H9 (cell line): Measurements from ENCODE around the gene TMEM30B. TPM values are rescaled to one million over a fixed set of nuclear protein-coding genes. Genes with fewer than 3 reads are reported as not detected.

ENCODE experiments used
- DNase-seq: peaks from one replicate; pipeline ENCODE4 v3.0.0-alpha.2; 2017
- H2AFZ ChIP-seq: one replicate; pipeline ENCODE4 v1.6.1; 2013; ENCODE audit warnings: mild to moderate bottlenecking, low read length, control low read depth, moderate library complexity
- H2AK5ac ChIP-seq: 2 replicates; pipeline ENCODE4 v1.6.1; 2013; ENCODE audit warnings: low read length, control low read depth, mixed read lengths; ENCODE audit not compliant: insufficient read length
- H2BK120ac ChIP-seq: one replicate; pipeline ENCODE4 v1.6.1; 2013; ENCODE audit warnings: low read depth, mild to moderate bottlenecking, low read length, control low read depth, inconsistent platforms; ENCODE audit not compliant: poor library complexity, severe bottlenecking
- H2BK12ac ChIP-seq: 2 replicates; pipeline ENCODE4 v1.6.1; 2013; ENCODE audit warnings: low read length, control low read depth, mixed read lengths, low read depth; ENCODE audit not compliant: insufficient read length
- H2BK15ac ChIP-seq: 2 replicates; pipeline ENCODE4 v1.6.1; 2013; ENCODE audit warnings: low read depth, low read length, control low read depth
- H2BK20ac ChIP-seq: one replicate; pipeline ENCODE4 v1.6.1; 2013; ENCODE audit warnings: low read depth, mild to moderate bottlenecking, low read length, control low read depth, inconsistent platforms; ENCODE audit not compliant: poor library complexity, severe bottlenecking
- H2BK5ac ChIP-seq: 2 replicates; pipeline ENCODE4 v1.6.1; 2013; ENCODE audit warnings: low read length, control low read depth, mixed read lengths; ENCODE audit not compliant: insufficient read length
- H3K14ac ChIP-seq: 2 replicates; pipeline ENCODE4 v1.6.1; 2013; ENCODE audit warnings: low read length, control low read depth; ENCODE audit not compliant: insufficient read depth
- H3K18ac ChIP-seq: 2 replicates; pipeline ENCODE4 v1.6.1; 2013; ENCODE audit warnings: low read depth, mild to moderate bottlenecking, mixed read lengths, low read length, control low read depth; ENCODE audit not compliant: insufficient read length
- H3K23ac ChIP-seq: 2 replicates; pipeline ENCODE4 v1.6.1; 2013; ENCODE audit warnings: low read length, control low read depth, mixed read lengths, low read depth; ENCODE audit not compliant: insufficient read length
- H3K23me2 ChIP-seq: 2 replicates; pipeline ENCODE4 v1.6.1; 2013; ENCODE audit warnings: low read depth, mild to moderate bottlenecking, mixed read lengths, low read length, control low read depth; ENCODE audit not compliant: insufficient read length, poor library complexity, severe bottlenecking
- H3K27ac ChIP-seq: 2 replicates; pipeline ENCODE4 v1.5.1; 2013; ENCODE audit warnings: low read length, control low read depth, mixed read lengths, low read depth; ENCODE audit not compliant: insufficient read length
- H3K27me3 ChIP-seq: 2 replicates; pipeline ENCODE4 v1.6.1; 2013; ENCODE audit warnings: low read length, control low read depth, inconsistent platforms; ENCODE audit not compliant: insufficient read depth
- H3K4ac ChIP-seq: 2 replicates; pipeline ENCODE4 v1.6.1; 2013; ENCODE audit warnings: low read depth, mild to moderate bottlenecking, control low read depth, inconsistent platforms, low read length, moderate library complexity
- H3K4me1 ChIP-seq: 2 replicates; pipeline ENCODE4 v1.6.1; 2013; ENCODE audit warnings: low read length, control low read depth, inconsistent platforms; ENCODE audit not compliant: insufficient read depth
- H3K4me2 ChIP-seq: 2 replicates; pipeline ENCODE4 v1.6.1; 2013; ENCODE audit warnings: low read length, control low read depth, mixed read lengths; ENCODE audit not compliant: insufficient read length, insufficient read depth
- H3K56ac ChIP-seq: 2 replicates; pipeline ENCODE4 v1.6.1; 2013; ENCODE audit warnings: low read depth, mild to moderate bottlenecking, mixed read lengths, low read length, control low read depth; ENCODE audit not compliant: insufficient read length
- H3K79me1 ChIP-seq: 2 replicates; pipeline ENCODE4 v1.6.1; 2013; ENCODE audit warnings: low read depth, mild to moderate bottlenecking, moderate library complexity, low read length, control low read depth, inconsistent platforms; ENCODE audit not compliant: insufficient read depth, poor library complexity, severe bottlenecking
- H3K79me2 ChIP-seq: 2 replicates; pipeline ENCODE4 v1.6.1; 2013; ENCODE audit warnings: low read length, control low read depth, inconsistent platforms; ENCODE audit not compliant: insufficient read depth
- H3K9ac ChIP-seq: 2 replicates; pipeline ENCODE4 v1.6.1; 2013; ENCODE audit warnings: low read length, control low read depth, mixed read lengths; ENCODE audit not compliant: insufficient read length; ENCODE audit errors: extremely low read depth
- H3K9me3 ChIP-seq: one replicate; pipeline ENCODE4 v1.6.1; 2013; ENCODE audit warnings: low read depth, low read length, inconsistent platforms; ENCODE audit not compliant: control insufficient read depth
- H3T11ph ChIP-seq: one replicate; pipeline ENCODE4 v1.6.1; 2013; ENCODE audit warnings: mild to moderate bottlenecking, low read length, control low read depth, inconsistent platforms
- H4K20me1 ChIP-seq: one replicate; pipeline ENCODE4 v1.6.1; 2013; ENCODE audit not compliant: control insufficient read depth, insufficient read length, insufficient read depth
- H4K5ac ChIP-seq: 2 replicates; pipeline ENCODE4 v1.6.1; 2013; ENCODE audit warnings: low read depth, mild to moderate bottlenecking, mixed read lengths, low read length, control low read depth; ENCODE audit not compliant: insufficient read length
- H4K8ac ChIP-seq: replicated peaks from 2 replicates; pipeline ENCODE4 v1.6.1; 2013; ENCODE audit warnings: low read length, control low read depth, mixed read lengths, low read depth; ENCODE audit not compliant: insufficient read length
- H4K91ac ChIP-seq: 2 replicates; pipeline ENCODE4 v1.6.1; 2013; ENCODE audit warnings: low read depth, mild to moderate bottlenecking, moderate library complexity, mixed read lengths, low read length, control low read depth; ENCODE audit not compliant: insufficient read length
- H3K27ac Mint-ChIP-seq, 3 experiments: 2 replicates in 2 of 3; 3 replicates in 1 of 3; pipeline ENCODE4 v1.8.0; 2020 to 2021; ENCODE audit warnings: mixed read lengths in 3 of 3, mild to moderate bottlenecking in 1 of 3, moderate library complexity in 1 of 3
- H3K27me3 Mint-ChIP-seq: 2 replicates; pipeline ENCODE4 v1.8.0; 2021; ENCODE audit warnings: low read depth, mild to moderate bottlenecking, moderate library complexity, mixed read lengths
- H3K36me3 Mint-ChIP-seq, 3 experiments: 2 replicates in 2 of 3; 3 replicates in 1 of 3; pipeline ENCODE4 v1.8.0; 2020 to 2021; ENCODE audit warnings: low read depth in 3 of 3, mixed read lengths in 3 of 3; ENCODE audit not compliant: insufficient read depth in 1 of 3
- H3K4me1 Mint-ChIP-seq, 2 experiments: 2 replicates each; pipeline ENCODE4 v1.8.0; 2020; ENCODE audit warnings: mixed read lengths in 2 of 2
- H3K4me3 Mint-ChIP-seq, 2 experiments: 2 replicates in 1 of 2; 3 replicates in 1 of 2; pipeline ENCODE4 v1.8.0; 2020 to 2021; ENCODE audit warnings: mild to moderate bottlenecking in 2 of 2, mixed read lengths in 2 of 2, moderate library complexity in 1 of 2
- H3K9me3 Mint-ChIP-seq, 2 experiments: 2 replicates in 1 of 2; 3 replicates in 1 of 2; pipeline ENCODE4 v1.8.0; 2020; ENCODE audit warnings: mild to moderate bottlenecking in 2 of 2, mixed read lengths in 2 of 2, moderate library complexity in 1 of 2
- CTCF ChIP-seq: fragments of 200-600 bp; sonication (generic); conservative IDR thresholded peaks from 3 replicates; pipeline ENCODE4 v1.8.0; 2021; ENCODE audit warnings: antibody characterized with exemption, mild to moderate bottlenecking
- WGBS: extraction: QIAGEN DNeasy Blood & Tissue Kit; methylation state at CpG from one replicate; pipeline ENCODE4 v1.1.7; 2013; ENCODE audit warnings: missing lambda C conversion rate, low lambda C conversion rate, mixed read lengths; ENCODE audit not compliant: insufficient read length; ENCODE audit errors: extremely low coverage; 5-methylcytosine and 5-hydroxymethylcytosine counted together
- total RNA-seq: library from RNA; stranded (reverse); gene quantifications from 2 replicates; pipeline ENCODE4 v1.2.1, GENCODE V29; 2021

Gene TMEM30B
- total RNA-seq, 1 experiment from 2014 or later, result 12.2 TPM

- Mint-ChIP-seq H3K4me3 (no peak overlapping the region), H3K36me3 (peaks cover 12 to 33% (median 16%) of the 10 kb centered on the region in 3 experiments), H3K27me3 (no peaks in the 10 kb centered on the region), H3K9me3 (peaks cover 29 to 38% of the 10 kb centered on the region in 2 experiments), H3K4me1 (peaks cover 5 to 6% of the 10 kb centered on the region in 2 experiments; a peak in 2 of 4 replicates), H3K27ac (no peak overlapping the region)
- H3K4me1 ChIP-seq, result no peaks in the 10 kb centered on the region
- TF ChIP-seq CTCF, result no peak
- H2BK5ac ChIP-seq, result no peak overlapping the region
- H3K27ac ChIP-seq, result no peak overlapping the region
- H4K91ac ChIP-seq, result no peak overlapping the region
- H2AFZ ChIP-seq, result no peak overlapping the region
- no peak overlapping the region for H3K4me2 ChIP-seq
- H3K79me1 ChIP-seq, result no peaks in the 10 kb centered on the region
- H2BK20ac ChIP-seq, result no peak overlapping the region
- no CpG with 5 or more reads among the region's 3 CpGs for WGBS
- no peak for DNase-seq
- H3K27me3 ChIP-seq, result no peaks in the 10 kb centered on the region
- no peak overlapping the region for H4K8ac ChIP-seq
- H3K56ac ChIP-seq, result no peak overlapping the region
- H3K14ac ChIP-seq, result no peak overlapping the region
- no peak overlapping the region for H4K5ac ChIP-seq
- no peak overlapping the region for H3T11ph ChIP-seq
- no peak overlapping the region for H2BK15ac ChIP-seq
- H3K23ac ChIP-seq, result no peak overlapping the region
- H2BK120ac ChIP-seq, result no peak overlapping the region
- H3K23me2 ChIP-seq, result no peaks in the 10 kb centered on the region
- H3K4ac ChIP-seq, result no peak overlapping the region
- no peaks in the 10 kb centered on the region for H4K20me1 ChIP-seq
- H3K9me3 ChIP-seq, result no peaks in the 10 kb centered on the region
- no peak overlapping the region for H2AK5ac ChIP-seq
- no peak overlapping the region for H3K18ac ChIP-seq
- no peak overlapping the region for H3K9ac ChIP-seq
- H3K79me2 ChIP-seq, result no peaks in the 10 kb centered on the region
- H2BK12ac ChIP-seq, result no peak overlapping the region
Observed at GRCh38 chr14:61308198-61308597, 27.1 kb upstream of the TMEM30B start.
